ENCODE data around the gene TNS3.

Gene TNS3

GRCh38 chr7:47382200-47382599 is 199.7 kb downstream of the TNS3 start:
- Histone ChIP-seq H3K4me3 (ENCODE audit: low read length) (no peak overlapping the region), H3K79me2 (ENCODE audit: control insufficient read depth, low read length) (no peaks in the 10 kb centered on the region), H3K27ac (ENCODE audit: low read depth, low read length) (no peak overlapping the region), H3F3A (ENCODE audit: control insufficient read depth, insufficient read depth) (no peaks in the 10 kb centered on the region), H3K9me2 (replicated peaks; ENCODE audit: control insufficient read depth, low read length) (no peaks in the 10 kb centered on the region), H3K27me3 (ENCODE audit: control insufficient read depth, low read length) (no peaks in the 10 kb centered on the region), H4K20me1 (ENCODE audit: control insufficient read depth, insufficient read depth, low read depth, low read length) (no peaks in the 10 kb centered on the region), H3K9me3 (ENCODE audit: control insufficient read depth, insufficient read depth, low read length) (no peaks in the 10 kb centered on the region), H3K4me2 (ENCODE audit: low read length) (no peak overlapping the region), H3K4me1 (ENCODE audit: control insufficient read depth, low read length) (no peaks in the 10 kb centered on the region), H3K36me3 (ENCODE audit: control insufficient read depth, low read length) (no peaks in the 10 kb centered on the region)
- TF ChIP-seq CTCF (IDR thresholded peaks at IDR 0.05; ENCODE audit: low read depth, low read length, poor library complexity, severe bottlenecking) (no peak), EZH2phosphoT487 (IDR thresholded peaks at IDR 0.05; ENCODE audit: borderline replicate concordance, low read length) (no peak)

DNA sequence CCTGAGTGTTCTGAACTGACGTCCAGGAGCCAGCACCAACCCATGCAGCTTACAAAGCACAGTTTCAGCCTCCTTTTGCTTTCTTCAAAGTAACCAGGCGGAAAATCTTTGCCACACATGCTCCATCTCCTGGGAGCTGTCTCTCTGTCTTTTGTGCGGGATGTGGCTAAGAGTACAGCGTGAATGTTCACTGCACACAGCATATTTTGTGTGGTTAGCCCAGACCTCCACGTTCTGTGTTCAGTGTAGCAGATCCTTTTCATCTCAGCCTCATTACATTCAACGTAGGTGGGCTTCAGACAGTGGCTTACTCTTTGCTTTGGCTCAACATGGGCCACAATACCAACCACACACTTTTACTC is 200.8 kb downstream of the TNS3 start:
- Histone ChIP-seq H3K27me3 (ENCODE audit: control insufficient read depth, low read length) (no peaks in the 10 kb centered on the region), H3K4me2 (ENCODE audit: low read length) (no peak overlapping the region), H3K36me3 (ENCODE audit: control insufficient read depth, low read length) (no peaks in the 10 kb centered on the region), H3K4me1 (ENCODE audit: control insufficient read depth, low read length) (no peaks in the 10 kb centered on the region), H3F3A (ENCODE audit: control insufficient read depth, insufficient read depth) (no peaks in the 10 kb centered on the region), H3K4me3 (ENCODE audit: low read length) (no peak overlapping the region), H3K9me3 (ENCODE audit: control insufficient read depth, insufficient read depth, low read length) (no peaks in the 10 kb centered on the region), H3K27ac (ENCODE audit: low read depth, low read length) (no peak overlapping the region), H3K9me2 (replicated peaks; ENCODE audit: control insufficient read depth, low read length) (no peaks in the 10 kb centered on the region), H3K79me2 (ENCODE audit: control insufficient read depth, low read length) (no peaks in the 10 kb centered on the region), H4K20me1 (ENCODE audit: control insufficient read depth, insufficient read depth, low read depth, low read length) (no peaks in the 10 kb centered on the region)
- TF ChIP-seq CTCF (IDR thresholded peaks at IDR 0.05; ENCODE audit: low read depth, low read length, poor library complexity, severe bottlenecking) (no peak), EZH2phosphoT487 (IDR thresholded peaks at IDR 0.05; ENCODE audit: borderline replicate concordance, low read length) (no peak)

GRCh38 chr7:47380325-47381133 is 201.4 kb downstream of the TNS3 start:
- TF ChIP-seq EZH2phosphoT487 (IDR thresholded peaks at IDR 0.05; ENCODE audit: borderline replicate concordance, low read length) (no peak), CTCF (IDR thresholded peaks at IDR 0.05; ENCODE audit: low read depth, low read length, poor library complexity, severe bottlenecking) (no peak)
- Histone ChIP-seq H3K27me3 (ENCODE audit: control insufficient read depth, low read length) (no peaks in the 10 kb centered on the region), H3F3A (ENCODE audit: control insufficient read depth, insufficient read depth) (no peaks in the 10 kb centered on the region), H3K9me2 (replicated peaks; ENCODE audit: control insufficient read depth, low read length) (no peaks in the 10 kb centered on the region), H3K9me3 (ENCODE audit: control insufficient read depth, insufficient read depth, low read length) (no peaks in the 10 kb centered on the region), H3K4me1 (ENCODE audit: control insufficient read depth, low read length) (no peaks in the 10 kb centered on the region), H3K79me2 (ENCODE audit: control insufficient read depth, low read length) (no peaks in the 10 kb centered on the region), H3K4me2 (ENCODE audit: low read length) (no peak overlapping the region), H3K27ac (ENCODE audit: low read depth, low read length) (no peak overlapping the region), H4K20me1 (ENCODE audit: control insufficient read depth, insufficient read depth, low read depth, low read length) (no peaks in the 10 kb centered on the region), H3K36me3 (ENCODE audit: control insufficient read depth, low read length) (no peaks in the 10 kb centered on the region), H3K4me3 (ENCODE audit: low read length) (no peak overlapping the region)

Measured in DOHH2 (cell line).